Measurements from ENCODE around the gene DRAP1. TPM values are rescaled to one million over a fixed set of nuclear protein-coding genes. Genes with fewer than 3 reads are reported as not detected.

DRAP1 gene
- polyA plus RNA-seq, 4 donors, result 73.3 to 131 (median 95.7) TPM

GRCh38 chr11:65954771-65955170 is 35.5 kb downstream of the DRAP1 start:
- DNase-seq (ENCODE audit: low read depth in 4 of 4, low spot score in 2 of 4), result no peak

DNA sequence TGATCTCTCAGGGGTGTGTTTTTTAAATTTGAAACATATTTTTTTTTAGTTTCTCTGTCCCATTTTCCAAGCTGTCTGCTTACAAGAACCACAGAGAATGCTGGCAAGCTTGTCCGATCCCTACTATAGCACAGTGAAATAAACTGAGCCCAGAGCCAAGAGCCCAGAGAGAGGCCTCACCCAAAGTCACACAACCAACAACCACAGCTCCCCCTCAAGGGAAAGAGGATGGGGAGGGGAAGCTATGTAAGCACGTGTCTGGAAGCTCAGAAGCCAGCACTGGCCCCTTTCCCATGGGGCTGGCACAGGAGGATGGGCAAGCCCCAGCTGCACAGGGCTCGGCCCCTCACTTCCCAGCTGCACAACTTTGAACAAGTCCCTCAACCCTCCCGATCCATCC is 39.1 kb downstream of the DRAP1 start:
- DNase-seq (ENCODE audit: low read depth in 4 of 4, low spot score in 2 of 4), result no peak

DNA sequence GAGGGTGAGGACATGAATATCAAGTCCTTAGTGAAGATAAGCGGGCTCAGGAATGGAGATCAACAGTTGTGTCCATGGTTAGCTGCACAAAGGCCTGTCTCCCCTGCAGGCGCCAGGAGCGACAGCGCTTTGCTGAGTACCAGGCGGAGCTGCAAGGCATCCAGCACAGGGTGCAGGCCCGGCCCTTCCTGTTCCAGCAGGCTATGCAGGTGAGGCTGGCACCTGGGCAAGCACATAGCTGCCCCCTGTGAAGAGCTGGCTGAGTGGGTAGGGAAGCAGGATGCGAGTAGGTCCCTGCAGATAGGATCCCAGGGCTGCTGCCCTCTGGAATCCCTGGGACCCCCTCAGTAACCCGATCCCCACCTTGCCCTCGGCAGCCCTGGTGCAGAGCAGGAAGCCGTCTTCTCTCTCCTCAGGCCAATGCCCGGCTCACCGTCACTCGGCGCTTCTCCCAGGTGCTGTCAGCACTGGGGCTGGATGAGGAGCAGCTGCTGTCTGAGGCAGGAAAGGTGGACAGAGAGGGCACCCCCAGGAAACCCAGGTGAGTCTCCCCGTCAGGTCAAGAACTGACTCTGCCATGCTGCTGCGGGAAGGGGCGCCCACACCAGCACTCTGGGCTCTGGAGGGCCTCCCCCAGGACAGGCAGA is 39.7 kb downstream of the DRAP1 start:
- no peak for DNase-seq (ENCODE audit: low read depth in 4 of 4, low spot score in 2 of 4)

DNA sequence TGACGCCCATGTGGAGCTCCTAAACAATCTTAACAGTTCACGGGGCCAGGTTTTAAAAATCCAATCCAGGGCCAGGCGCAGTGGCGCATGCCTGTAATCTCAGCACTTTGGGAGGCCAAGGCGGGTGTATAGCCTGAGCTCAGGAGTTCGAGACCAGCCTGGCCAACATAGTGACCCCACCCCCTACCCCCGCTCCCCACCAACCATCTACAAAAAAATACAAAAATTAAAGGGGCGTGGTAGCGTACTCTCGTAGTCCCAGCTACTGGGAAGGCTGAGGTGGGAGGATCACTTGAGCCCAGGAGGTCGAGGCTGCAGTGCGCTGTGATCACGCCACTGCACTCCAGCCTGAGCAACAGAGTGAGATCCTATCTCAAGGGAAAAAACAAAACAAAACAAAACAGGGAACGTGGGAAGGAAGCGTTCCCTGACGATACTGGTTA is 41.6 kb downstream of the DRAP1 start:
- no peak for DNase-seq (ENCODE audit: low read depth in 4 of 4, low spot score in 2 of 4)

DNA sequence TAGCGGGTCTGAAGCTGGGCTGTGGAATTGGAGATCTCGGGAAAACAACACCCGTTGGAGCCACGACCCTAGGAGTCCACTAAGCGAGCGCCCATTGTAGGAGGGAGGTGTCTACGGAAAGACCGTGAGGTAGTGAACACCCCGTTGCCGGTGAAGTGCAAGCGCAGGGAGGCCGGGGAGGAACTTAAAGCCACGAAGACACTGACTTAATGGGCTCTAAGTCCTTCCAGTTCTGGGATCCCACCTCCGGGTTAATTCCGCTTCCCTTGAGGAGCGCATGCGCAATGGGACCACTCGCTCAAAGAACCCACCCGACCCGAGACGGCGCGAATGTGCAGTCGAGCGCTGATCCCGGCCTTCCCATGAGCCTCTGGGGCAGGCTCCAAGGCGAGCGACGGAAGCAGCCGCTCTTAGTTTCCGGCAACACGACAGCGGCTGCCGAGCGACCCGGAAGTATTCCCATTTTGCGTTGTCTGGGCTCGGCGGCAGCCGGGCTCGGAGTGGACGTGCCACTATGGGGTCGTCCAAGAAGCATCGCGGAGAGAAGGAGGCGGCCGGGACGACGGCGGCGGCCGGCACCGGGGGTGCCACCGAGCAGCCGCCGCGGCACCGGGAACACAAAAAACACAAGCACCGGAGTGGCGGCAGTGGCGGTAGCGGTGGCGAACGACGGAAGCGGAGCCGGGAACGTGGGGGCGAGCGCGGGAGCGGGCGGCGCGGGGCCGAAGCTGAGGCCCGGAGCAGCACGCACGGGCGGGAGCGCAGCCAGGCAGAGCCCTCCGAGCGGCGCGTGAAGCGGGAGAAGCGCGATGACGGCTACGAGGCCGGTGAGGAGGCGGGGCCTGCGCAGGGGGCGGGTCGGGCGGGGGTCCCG is 42.3 kb downstream of the DRAP1 start, which contains the start of gene SART1:
Gene SART1, plus strand, starts transcription at position 468 of the 874 bp plus-strand sequence. Its CDS starts 47 bp downstream, at position 515.
- DNase-seq (ENCODE audit: low read depth in 4 of 4, low spot score in 2 of 4), result peak; percentile 92 to 97 (median 96)

DNA sequence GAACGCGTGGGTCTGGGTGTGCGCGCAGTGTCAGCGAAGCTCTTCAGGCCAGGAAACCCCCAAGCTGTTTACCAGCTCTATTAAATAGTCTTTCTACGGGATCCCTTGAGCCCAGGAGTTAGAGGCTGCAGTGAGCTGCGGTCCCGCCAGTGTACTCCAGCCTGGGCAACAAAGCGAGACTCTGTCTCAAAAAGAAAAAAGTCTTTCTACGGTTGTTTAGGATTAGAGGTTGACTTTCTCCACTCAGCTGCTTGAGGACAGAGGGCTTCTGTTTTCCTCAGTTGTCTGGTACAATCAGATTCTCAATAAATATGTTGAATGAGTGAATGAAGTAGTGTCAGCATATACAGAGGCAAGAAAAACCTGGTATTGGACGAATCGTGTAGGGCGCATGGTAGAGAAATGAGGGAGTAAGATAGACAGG is 42.9 kb downstream of the DRAP1 start:
- DNase-seq (ENCODE audit: low read depth in 4 of 4, low spot score in 2 of 4), result no peak

- DNase-seq (ENCODE audit: low read depth in 4 of 4, low spot score in 2 of 4), result no peak
Observed at GRCh38 chr11:65964906-65965305, 45.7 kb downstream of the DRAP1 start.

DNA sequence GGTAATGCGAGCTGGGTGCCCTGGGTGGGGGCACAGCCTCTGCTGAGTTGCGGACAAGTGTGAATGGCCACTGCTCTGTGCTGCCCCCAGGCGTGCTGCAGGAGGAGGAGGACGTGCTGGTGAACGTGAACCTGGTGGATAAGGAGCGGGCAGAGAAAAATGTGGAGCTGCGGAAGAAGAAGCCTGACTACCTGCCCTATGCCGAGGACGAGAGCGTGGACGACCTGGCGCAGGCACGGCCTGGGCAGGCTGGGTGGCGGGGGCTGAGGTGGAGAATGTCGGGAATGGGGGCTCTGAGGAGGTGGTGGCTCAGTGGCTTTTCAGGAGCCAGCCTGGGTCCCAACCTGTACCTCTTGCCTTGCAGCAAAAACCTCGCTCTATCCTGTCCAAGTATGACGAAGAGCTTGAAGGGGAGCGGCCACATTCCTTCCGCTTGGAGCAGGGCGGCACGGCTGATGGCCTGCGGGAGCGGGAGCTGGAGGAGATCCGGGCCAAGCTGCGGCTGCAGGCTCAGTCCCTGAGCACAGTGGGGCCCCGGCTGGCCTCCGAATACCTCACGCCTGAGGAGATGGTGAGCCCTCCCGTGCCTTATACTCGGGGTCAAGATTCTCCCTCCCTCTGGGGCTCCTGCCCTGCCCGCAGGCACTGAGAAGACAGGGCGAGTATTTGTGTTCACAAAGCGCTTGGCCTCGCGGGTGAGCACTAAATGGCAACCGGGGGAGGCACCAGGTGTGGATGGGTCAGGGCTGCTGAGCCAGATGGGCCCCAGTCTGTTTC is 46.9 kb downstream of the DRAP1 start:
- no peak for DNase-seq (ENCODE audit: low read depth in 4 of 4, low spot score in 2 of 4)

GRCh38 chr11:65967329-65967934 is 48.2 kb downstream of the DRAP1 start:
- no peak for DNase-seq (ENCODE audit: low read depth in 4 of 4, low spot score in 2 of 4)

GRCh38 chr11:65968600-65969482 is 49.6 kb downstream of the DRAP1 start:
- DNase-seq (ENCODE audit: low read depth in 4 of 4, low spot score in 2 of 4), result no peak

Other genes with a start within 250 kb of the DRAP1 start
- 10 to 100 TPM; 68.5 to 80.9 (median 80.1) TPM for gene KAT5, start 207.2 kb upstream of the DRAP1 start, polyA plus RNA-seq (ENCODE audit: insufficient read length in 4 of 4)
- 10 to 100 TPM; 31.9 to 62.5 (median 53.3) TPM for gene RNASEH2C, start 198.6 kb upstream of the DRAP1 start, polyA plus RNA-seq (ENCODE audit: insufficient read length in 4 of 4)
- gene AP5B1, start 138.4 kb upstream of the DRAP1 start, polyA plus RNA-seq (ENCODE audit: insufficient read length in 4 of 4), result 10 to 100 TPM in 1 of 4 donors, 1 to 10 TPM in 3; 6.0 to 11.8 (median 8.5) TPM
- 10 to 100 TPM in 3 of 4 donors, 1 to 10 TPM in 1; 9.2 to 16.6 (median 13.4) TPM for gene OVOL1, start 132.4 kb upstream of the DRAP1 start, polyA plus RNA-seq (ENCODE audit: insufficient read length in 4 of 4)
- gene SNX32, start 85.5 kb upstream of the DRAP1 start, polyA plus RNA-seq (ENCODE audit: insufficient read length in 4 of 4), result 1 to 10 TPM; 1.4 to 4.9 (median 2.5) TPM
- 100 to 1,000 TPM; 733 to 901 (median 785) TPM for gene CFL1, start 61.2 kb upstream of the DRAP1 start, polyA plus RNA-seq (ENCODE audit: insufficient read length in 4 of 4)
- gene MUS81, start 59.0 kb upstream of the DRAP1 start, polyA plus RNA-seq (ENCODE audit: insufficient read length in 4 of 4), result 10 to 100 TPM; 41.7 to 67.3 (median 55.7) TPM
- 100 to 1,000 TPM in 3 of 4 donors, 10 to 100 TPM in 1; 96.5 to 170 (median 123) TPM for gene EFEMP2, start 46.6 kb upstream of the DRAP1 start, polyA plus RNA-seq (ENCODE audit: insufficient read length in 4 of 4)
- 1 to 10 TPM in 3 of 4 donors, under 1 TPM in 1; 0.77 to 1.6 (median 1.3) TPM for gene CTSW, start 39.6 kb upstream of the DRAP1 start, polyA plus RNA-seq (ENCODE audit: insufficient read length in 4 of 4)
- 100 to 1,000 TPM in 1 of 4 donors, 10 to 100 TPM in 3; 91.1 to 106 (median 96.7) TPM for gene FIBP, start 31.0 kb upstream of the DRAP1 start, polyA plus RNA-seq (ENCODE audit: insufficient read length in 4 of 4)
- gene CCDC85B, start 28.8 kb upstream of the DRAP1 start, polyA plus RNA-seq (ENCODE audit: insufficient read length in 4 of 4), result 10 to 100 TPM in 2 of 4 donors, 1 to 10 TPM in 2; 7.6 to 19.9 (median 11.7) TPM
- gene FOSL1, start 19.0 kb upstream of the DRAP1 start, polyA plus RNA-seq (ENCODE audit: insufficient read length in 4 of 4), result under 1 TPM; 0.11 to 0.30 (median 0.18) TPM
- gene C11orf68, start 364 bp upstream of the DRAP1 start, polyA plus RNA-seq (ENCODE audit: insufficient read length in 4 of 4), result 10 to 100 TPM; 31.8 to 49.9 (median 41.7) TPM
- gene TSGA10IP, start 26.1 kb downstream of the DRAP1 start, polyA plus RNA-seq (ENCODE audit: insufficient read length in 4 of 4), result under 1 TPM in 1 of 4 donors, not detected in 3; 0.52 TPM
- gene SART1, start 42.3 kb downstream of the DRAP1 start, polyA plus RNA-seq (ENCODE audit: insufficient read length in 4 of 4), result 10 to 100 TPM; 45.3 to 57.6 (median 52.4) TPM
- 10 to 100 TPM; 25.3 to 32.7 (median 28.4) TPM for gene EIF1AD, start 82.7 kb downstream of the DRAP1 start, polyA plus RNA-seq (ENCODE audit: insufficient read length in 4 of 4)
- gene BANF1, start 83.1 kb downstream of the DRAP1 start, polyA plus RNA-seq (ENCODE audit: insufficient read length in 4 of 4), result 100 to 1,000 TPM; 218 to 315 (median 264) TPM
- gene CST6, start 92.6 kb downstream of the DRAP1 start, polyA plus RNA-seq (ENCODE audit: insufficient read length in 4 of 4), result not detected
- gene CATSPER1, start 107.1 kb downstream of the DRAP1 start, polyA plus RNA-seq (ENCODE audit: insufficient read length in 4 of 4), result not detected
- gene GAL3ST3, start 129.7 kb downstream of the DRAP1 start, polyA plus RNA-seq (ENCODE audit: insufficient read length in 4 of 4), result 1 to 10 TPM; 3.7 to 8.6 (median 5.9) TPM
- 100 to 1,000 TPM; 221 to 254 (median 237) TPM for gene SF3B2, start 132.9 kb downstream of the DRAP1 start, polyA plus RNA-seq (ENCODE audit: insufficient read length in 4 of 4)
- 10 to 100 TPM; 38.5 to 57.0 (median 50.4) TPM for gene PACS1, start 150.8 kb downstream of the DRAP1 start, polyA plus RNA-seq (ENCODE audit: insufficient read length in 4 of 4)